Spleen (tissue), 7 donors: ENCODE data around the gene YTHDF2.

ENCODE experiments used
- POLR2A ChIP-seq, 3 donors: fragments of 450-650 bp; IDR thresholded peaks; one replicate each; pipeline ENCODE4 v1.5.1; 2017; ENCODE audit warnings: antibody characterized with exemption in 3 of 3, mild to moderate bottlenecking in 1 of 3
- POLR2AphosphoS5 ChIP-seq, 3 donors: sonication (generic); formaldehyde crosslinking; IDR thresholded peaks; one replicate each; pipeline ENCODE4 v1.5.1; 2017; ENCODE audit warnings: antibody characterized with exemption in 3 of 3
- TF ChIP-seq, protein P1 (sequence below), 11 experiments: fragments of 200-600 bp in 7 of 11; fragments of 450-650 bp in 4 of 11; sonication (generic) in 4 of 11; IDR thresholded peaks in 8 of 11; conservative IDR thresholded peaks in 3 of 11; 1 replicate in 7 of 11; 2 replicates in 4 of 11; pipeline versions ENCODE4 v1.4.0 to v1.8.0; 2016 to 2021; ENCODE audit warnings: antibody characterized with exemption in 11 of 11, inconsistent platforms in 4 of 11, mild to moderate bottlenecking in 1 of 11
- donor health status: DM: no; HTN: no; CAD: no; lungs with moderate emphysema.
- donor health status: DM: no; HTN: no; CAD: no.
- donor health status: DM: no; HTN: no; CAD: no.

DNA sequence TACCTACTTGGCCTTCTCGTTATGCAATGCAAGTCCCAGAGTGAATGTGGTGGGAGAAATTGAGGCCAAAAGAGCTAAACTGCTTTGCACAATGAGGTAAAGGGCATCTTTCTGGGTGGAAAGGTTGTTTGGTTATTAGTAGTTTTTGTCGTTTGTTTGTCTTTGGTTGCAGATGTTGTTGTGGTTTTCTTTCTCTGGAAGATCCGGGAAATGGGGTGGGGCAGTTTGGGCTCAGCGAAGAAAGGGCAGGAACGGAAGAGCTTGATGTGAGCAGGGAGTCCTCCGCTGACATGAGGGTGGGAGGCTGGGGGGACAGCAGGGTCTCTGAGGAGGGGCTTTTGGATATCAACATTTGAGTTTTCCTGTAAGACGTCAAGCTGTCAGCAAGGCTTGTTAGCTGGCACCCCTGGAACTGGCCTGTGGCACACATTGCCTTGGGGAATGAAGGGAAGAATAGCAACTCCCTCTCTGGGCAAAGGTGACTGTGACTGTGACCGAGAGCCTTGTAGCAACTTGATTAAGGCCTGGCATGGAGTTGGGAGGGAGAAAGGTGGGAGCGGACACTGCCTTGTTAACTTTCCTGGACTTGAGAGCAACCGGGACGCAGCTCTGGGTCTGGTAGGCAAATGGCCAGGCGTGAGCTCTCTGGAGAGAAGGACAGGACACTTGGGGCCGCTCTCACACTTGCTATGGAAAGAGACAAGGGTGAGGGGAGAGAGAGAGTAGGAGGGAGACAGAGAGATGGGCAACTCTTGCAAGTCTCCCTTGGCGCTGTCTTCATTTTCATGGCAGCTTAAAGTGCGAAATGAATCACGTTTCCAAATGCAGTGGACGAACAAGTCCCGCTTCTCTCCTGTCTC is 59.8 kb downstream of the YTHDF2 start:
- TF ChIP-seq POLR2A (IDR thresholded peaks at IDR 0.05) (no peak), POLR2AphosphoS5 (IDR thresholded peaks at IDR 0.05) (no peak)
- TF ChIP-seq, protein P1, sequence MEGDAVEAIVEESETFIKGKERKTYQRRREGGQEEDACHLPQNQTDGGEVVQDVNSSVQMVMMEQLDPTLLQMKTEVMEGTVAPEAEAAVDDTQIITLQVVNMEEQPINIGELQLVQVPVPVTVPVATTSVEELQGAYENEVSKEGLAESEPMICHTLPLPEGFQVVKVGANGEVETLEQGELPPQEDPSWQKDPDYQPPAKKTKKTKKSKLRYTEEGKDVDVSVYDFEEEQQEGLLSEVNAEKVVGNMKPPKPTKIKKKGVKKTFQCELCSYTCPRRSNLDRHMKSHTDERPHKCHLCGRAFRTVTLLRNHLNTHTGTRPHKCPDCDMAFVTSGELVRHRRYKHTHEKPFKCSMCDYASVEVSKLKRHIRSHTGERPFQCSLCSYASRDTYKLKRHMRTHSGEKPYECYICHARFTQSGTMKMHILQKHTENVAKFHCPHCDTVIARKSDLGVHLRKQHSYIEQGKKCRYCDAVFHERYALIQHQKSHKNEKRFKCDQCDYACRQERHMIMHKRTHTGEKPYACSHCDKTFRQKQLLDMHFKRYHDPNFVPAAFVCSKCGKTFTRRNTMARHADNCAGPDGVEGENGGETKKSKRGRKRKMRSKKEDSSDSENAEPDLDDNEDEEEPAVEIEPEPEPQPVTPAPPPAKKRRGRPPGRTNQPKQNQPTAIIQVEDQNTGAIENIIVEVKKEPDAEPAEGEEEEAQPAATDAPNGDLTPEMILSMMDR (IDR thresholded peaks at IDR 0.05 in 8 of 11, conservative IDR thresholded peaks at IDR 0.05 in 3 of 11) = no peak
